HG03571 (cell line): Measurements from ENCODE around the gene PEX16.

ENCODE experiments used
- ATAC-seq: cut with Tn5 transposase; IDR thresholded peaks from one replicate; pipeline ENCODE4 v1.9.1; 2021; ENCODE audit not compliant: unreplicated experiment

PEX16 gene

DNA sequence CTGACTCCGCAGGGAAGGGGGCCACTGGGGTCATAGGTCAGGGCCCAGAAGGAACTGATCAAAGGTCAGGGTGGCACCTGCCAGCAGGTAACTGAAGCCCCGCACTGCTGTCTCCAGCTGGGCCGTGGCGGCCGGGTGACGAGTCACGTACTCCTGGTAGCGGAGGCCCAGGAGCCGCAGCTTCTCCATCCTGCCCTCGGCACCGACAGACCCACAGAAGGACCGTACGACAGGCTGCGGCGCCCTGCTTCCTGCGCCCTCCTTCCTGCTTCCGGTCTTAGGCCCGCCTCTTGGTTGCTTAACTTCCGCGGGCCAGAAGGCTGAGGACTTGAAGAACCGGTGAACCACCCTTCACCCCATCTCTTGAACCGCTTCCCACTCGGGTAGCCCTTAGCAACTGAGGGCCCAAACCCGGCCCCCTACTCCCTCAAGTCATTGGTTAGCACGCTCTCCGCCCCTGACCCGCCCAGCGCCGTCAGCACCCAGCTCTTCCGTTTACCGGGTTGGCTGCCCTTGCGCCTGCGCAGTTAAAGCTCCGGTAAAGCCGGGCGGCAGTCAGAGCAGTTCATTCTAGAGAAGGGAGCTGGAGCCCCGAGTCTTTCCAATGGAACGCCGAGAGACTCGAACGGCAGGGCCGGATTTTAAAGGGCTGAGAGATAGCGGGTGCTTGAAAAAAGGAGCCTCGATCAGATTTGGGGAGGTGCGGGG, at the start of gene PEX16:
Gene PEX16 (minus strand): TSS at position 255 of the 708 bp plus-strand sequence. CDS start 66 bp downstream, at position 189.
- peak; percentile 85 for ATAC-seq

DNA sequence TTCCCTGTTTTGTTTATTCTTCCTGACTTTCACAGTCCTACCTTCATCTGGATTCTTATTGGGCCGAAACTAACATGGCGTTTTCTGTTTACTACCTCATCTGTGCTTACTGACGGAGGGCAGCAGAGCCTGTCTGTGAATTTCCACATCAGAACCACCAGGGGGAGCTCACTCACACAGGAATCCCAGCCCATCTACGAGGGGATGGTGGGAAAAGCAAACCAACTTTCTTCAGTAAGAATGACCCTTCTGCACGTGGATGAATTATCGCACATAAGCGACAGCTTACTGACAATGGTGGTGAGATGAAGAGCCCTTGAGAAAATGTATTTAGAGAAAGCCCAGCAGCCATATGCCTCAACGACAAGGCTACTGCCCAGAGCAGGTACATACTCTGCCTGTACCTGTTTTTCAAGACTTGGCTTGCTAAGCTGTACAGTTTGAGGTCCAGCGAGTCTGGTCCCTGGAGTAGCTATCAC, 47.3 kb upstream of the PEX16 start:
- no peak for ATAC-seq

DNA sequence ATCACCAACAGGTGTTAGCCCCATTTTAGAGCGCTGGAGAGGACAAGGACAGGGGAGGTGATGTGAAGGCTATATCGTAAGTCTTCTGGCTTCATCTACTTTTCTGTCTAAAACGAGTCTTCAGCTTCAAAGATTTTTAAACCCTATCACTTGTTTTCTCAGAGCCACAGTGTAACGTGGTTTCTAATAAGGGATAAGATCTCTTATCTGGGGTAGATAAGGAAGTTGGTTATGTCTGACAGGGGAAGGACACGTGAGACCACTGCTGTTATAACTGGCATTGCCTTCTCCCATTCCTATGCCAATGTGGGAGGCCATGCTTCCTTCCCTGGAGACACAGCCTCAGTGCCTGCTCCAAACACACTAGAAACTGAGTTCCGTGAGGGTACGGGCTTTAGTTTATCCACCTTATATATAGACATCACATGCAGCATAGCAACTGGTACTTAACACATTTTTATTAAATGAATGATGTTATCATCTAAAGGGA, 44.1 kb upstream of the PEX16 start:
- ATAC-seq = no peak

DNA sequence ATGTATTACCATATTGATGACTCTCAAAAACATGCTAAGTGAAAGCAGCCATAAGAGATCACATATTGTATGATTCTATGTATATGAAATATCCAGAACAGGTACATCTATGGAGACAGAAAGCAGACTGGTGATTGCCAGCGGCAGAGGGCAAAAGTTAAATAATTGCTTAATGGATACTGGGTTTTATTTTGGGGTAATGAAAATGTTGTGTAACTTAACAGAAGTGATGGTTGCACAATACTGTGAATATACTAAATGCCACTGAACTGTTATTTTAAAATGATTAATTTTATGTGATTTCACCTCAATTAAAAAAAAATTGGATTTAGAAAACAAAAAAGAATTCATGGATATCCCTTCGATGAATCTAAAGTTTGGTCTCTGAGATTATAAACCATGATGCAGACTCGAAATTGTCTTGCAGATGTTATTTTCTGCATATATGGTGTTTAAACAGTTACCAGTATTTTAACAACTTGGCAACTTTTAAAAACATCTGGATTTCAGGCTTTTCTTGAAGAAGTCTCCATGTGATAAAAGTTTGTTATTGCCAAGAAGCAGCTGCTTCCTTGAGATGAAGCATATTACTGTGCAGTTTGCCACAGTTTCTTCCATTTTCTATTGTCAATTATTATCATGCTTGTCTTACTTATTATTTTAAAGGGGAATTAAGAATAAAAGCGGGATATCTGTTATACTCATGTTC, 42.9 kb upstream of the PEX16 start:
- no peak for ATAC-seq

DNA sequence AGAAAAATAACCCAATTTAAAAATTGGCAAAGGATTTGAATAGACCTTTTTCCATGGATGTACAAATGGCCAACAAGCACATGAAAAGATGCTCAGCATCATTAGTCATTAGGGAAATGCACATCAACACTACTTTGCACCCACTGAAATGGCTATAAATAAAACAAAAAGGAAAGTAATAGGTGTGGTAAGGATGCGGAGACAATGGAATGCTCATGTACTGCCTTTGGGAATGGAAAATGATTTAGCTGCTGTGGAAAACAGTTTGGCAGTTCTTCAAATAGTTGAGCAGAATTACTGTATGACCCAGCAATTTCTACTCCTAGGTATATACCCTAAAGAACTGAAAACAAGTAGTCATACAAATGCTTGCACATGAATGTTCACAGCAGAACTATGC, 42.2 kb upstream of the PEX16 start:
- ATAC-seq = no peak

DNA sequence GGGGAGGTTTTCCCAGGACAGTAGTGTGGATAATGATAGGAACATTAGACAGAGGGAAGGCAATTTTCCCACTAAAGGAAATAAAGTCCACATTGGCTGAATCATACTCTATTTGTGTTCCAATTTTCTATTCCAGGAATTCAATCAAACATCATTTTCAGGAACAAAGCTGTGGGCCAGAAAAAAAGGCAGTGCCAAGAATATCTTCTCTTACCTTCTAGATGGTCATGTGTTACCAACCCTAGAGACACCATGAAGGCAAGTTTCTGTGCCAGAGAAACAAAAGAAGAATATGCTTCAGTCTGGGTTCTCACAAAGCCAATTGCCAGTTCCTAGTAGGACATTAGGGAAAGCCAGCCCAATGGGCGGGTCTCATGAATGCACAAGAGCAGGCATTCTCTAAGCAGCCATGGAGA, 32.3 kb upstream of the PEX16 start:
- no peak for ATAC-seq

DNA sequence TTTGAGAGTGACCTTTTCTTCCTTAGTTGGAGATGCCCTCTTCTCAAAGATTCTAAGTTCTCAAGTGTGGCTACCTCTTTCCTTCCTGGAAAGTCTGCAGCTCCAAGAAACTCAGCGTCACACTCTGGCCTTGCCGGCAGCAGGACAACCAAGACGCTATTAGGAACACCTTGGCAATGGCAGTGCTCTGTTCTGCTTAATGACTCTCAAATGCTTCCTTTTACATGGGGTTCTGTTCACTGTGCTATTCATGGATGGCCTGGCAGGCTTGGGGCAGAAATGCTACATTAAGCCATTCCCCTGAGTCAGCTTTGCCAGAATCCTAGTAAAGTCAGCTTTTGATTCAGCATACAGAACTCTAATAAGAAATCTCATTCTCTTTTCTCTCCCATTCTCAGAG, 30.7 kb upstream of the PEX16 start:
- ATAC-seq = no peak

DNA sequence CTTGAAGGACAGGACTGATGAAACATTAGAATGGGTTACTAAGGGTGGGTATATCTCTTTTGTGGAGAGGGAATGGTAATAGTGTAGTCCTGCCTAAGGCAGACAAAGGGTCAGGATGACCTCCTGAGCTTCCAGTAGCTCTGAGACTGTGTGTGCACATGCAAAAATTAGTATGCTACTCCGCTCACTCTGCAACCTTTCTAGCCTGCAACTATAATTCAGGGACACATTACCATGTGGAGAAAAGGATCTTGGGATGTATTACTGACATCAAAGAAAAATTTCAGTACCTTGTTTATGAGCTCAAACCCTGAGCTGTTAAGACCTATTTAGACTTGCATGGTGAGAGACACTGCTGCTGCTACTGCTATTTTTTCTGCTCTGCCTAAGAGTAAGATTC, 30.2 kb upstream of the PEX16 start:
- no peak for ATAC-seq

DNA sequence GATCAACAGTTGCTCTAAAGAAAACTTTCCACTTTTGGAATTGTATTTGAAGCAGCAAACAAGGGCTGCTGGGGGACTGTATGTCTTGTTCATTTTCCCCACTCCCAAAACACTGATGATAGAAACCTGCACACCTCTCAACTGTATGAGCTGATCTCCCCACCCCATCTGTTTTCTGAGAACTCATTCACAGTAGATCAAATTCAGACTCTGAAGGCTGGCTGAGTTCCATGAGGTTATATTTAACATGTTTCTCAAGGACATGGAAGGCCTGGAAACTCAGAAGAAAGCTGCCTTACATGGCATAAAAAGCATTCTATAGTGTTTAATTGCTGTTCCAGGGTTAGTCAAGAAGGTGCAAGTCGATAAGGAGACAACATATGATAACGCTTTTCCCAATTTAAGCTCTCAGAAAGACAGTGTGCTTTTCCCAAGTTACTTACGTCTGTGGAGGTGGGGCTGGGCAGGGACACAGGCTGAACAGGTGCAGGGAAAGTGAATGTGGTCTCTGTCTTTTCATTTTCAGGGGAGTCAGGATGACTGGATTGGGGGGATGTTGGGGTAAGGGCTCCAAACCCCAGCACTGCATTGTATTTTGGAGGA, 27.8 kb upstream of the PEX16 start:
- ATAC-seq = no peak

DNA sequence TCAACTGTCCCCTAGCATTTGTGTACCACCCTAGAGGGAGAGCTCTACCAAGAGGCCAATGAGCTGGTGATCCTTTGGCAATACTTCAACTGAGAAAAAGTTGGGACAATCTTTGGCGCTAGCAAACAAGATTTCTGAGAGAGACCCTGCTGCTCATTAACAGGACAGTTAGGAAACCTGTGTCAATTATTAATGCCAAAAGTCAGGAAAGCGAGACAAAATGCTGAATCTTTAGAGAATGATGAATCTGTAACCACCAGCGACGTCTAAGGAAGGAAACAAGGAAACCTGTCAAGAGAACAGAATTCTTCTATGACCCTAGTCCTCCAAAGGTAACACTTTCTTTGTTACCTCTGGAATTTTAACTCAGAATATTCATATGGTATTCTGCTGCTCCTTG, 24.7 kb upstream of the PEX16 start:
- no peak for ATAC-seq

DNA sequence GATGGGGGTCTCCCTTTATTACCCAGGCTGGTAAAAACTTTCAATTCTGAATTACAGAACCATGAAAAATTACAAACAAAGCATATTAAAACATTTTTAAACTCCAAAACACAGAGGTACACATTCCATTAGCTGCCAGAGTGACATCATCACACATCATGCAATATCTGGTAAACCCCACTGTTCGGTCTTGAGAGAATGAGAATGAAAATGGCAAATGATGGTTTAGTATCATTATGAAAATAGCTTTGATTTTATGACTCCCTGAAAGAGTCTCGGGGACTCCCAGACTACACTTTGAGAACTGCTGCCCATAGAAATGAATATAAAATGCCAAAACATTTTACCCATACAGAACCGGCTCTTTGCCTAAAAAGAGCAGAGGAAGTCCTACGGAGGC, 23.6 kb upstream of the PEX16 start:
- no peak for ATAC-seq

DNA sequence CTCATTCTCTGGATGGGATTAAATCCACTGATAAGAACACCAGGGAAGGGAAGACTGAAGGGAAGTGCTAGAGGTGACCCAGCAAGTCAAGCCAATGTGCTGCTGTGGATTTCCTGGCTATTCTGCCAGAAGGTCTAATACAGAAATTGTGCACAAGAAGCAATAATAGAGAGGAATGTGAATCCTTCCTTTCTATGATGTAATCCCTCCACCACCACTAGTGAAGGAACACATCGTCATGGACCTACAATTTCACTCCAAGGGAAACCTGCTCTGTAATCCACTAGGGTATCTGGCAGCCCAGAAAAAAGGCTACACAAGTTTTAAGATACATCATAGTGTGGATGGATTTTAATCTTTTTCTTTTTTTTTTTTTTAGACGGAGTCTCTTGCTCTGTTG, 22.2 kb upstream of the PEX16 start:
- ATAC-seq = no peak

DNA sequence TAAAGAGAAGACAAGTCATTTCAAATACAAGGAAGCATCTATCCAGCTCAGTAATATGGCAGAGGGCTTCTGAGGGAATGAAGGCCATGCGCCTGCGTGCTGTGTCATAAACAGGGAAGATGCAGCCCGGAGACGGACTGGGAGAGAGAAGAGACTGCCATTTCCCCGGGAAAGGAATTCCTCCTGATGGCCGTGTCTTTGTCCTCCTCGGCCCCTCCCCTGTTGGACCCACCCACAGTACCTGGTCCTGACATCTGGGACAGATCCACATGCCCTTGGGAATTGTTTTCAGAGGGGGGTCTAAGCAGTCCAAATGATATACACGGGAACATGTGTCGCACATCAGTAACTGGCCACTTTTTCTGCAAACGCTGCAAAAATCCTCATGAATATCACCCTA, 20.2 kb upstream of the PEX16 start:
- no peak for ATAC-seq

DNA sequence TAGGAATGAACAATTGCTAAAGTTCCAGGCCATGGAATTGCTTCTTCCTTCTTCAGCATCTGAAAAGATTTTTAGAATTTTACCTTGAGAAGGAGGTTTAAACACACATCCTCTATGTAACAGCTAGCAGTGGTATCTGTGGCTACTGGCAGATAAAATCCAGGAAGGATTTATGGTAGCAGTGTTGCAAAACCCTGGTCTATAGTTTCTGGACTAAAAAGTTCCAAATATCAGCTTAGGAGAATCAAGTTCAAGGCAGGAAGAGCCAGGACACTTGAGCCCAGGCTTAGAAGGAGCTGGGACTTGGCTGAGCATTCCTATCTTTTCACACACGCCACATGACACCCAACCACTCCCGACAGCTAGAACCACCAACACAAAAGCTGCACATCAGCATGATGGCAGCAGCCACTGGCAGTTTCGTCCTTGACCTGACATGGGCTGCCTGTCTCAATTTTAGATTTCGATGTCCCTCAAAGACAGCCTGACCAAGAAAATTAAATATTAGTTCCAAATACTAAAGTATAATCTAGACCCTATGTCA, 18.9 kb upstream of the PEX16 start:
- no peak for ATAC-seq

DNA sequence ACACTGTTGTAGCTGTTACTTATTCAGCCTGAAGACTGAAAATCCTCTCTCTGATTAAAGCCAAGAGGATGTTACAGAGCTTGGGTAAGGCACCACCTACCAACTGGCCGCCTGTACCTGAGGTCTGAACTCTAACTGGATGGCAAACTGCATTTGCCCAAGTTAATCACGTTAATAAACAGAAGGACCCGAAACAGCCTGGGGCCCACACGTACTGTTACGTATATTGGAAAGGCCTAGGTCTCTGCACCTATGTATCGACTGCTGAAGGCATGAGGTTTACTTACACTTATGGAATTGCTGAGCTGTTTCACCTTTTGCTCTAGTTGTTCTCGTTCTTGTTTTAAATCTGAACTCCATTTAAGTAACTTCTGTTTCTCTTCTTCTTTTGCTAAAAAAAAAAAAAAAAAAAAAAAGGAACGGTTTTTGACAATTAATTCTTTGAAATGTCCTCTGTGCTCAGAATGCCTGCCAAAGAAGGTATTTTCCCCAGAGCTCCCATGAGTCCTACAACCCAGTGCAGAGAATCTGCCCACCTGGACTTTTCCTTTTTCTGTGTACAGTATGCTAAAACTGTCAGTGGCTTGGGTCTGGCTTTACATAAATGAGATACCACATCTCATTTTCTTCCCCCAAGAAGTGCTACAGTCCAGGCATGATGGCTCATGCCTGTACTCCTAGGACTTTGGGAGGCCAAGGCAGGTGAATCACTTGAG, 17.8 kb upstream of the PEX16 start:
- ATAC-seq = no peak

DNA sequence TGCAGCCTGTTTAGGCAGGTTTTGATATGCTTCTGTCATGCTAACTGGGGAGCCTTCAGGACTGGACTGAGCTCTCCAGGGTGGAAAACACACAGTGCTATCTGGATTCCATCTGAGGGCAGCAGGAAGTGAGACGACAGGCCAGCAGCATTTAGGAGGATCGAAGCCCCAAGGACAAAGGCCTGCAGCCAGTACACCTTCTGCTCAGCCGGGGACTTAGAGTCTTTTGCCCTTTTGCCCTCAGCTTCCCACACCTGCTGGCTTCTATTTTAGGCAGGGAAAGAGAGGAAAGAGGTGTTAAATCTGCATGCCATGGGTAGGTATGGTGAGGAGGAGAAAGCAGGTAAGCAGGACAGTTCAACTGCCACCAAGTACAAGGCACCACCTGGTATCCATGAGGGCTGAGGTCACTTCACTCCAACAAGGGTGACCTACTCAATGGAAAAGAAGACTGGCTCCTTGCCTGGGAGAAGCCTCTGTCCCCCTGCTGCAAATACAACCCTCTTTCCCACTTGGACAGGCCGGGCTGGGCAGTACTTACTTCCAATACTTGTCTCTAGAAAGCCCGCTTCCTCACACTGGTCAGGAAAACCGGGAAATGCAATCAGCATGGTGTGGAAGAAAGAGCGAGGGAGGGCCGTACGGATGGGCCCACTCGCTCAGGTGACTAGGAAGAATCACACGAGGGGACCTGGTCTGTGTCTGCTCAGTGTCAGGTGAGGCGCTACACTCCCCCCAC, 17.1 kb upstream of the PEX16 start:
- ATAC-seq = no peak

DNA sequence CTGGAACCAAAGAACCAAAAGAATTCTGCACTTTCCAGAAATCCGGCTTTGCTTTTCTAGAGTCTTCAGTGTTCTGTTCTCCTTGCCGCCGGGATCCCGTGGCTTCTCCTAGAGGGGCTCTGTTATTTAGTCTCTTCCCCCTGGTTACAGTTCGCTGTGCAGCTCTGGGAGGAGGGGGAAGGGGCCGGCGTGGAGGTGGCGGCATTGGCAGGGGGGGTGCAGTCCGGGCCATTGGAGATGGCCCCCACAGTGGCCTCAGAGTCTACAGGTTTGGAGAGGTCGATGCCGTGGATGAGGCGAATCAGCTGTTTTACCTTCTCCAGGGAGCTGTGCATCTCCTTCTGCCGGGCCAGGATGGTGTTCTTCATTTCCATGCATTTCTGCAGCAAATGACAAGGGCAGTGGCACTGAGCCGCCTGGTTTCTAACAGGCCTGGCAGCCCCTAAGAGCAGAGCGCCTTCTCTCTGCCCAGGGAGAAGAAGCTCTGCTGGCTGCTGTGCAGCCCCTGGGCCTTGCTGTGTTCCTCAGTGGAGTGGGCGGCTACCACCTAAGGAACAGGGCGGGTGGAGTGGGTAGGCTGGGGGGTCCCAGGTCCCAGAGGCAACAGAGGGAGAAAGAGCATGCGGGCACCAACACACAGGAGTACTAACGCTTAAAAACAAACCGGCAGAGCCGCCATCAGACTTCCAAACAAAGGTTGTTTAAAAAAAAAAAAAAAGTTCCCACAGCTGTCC, 16.3 kb upstream of the PEX16 start:
- ATAC-seq = no peak

DNA sequence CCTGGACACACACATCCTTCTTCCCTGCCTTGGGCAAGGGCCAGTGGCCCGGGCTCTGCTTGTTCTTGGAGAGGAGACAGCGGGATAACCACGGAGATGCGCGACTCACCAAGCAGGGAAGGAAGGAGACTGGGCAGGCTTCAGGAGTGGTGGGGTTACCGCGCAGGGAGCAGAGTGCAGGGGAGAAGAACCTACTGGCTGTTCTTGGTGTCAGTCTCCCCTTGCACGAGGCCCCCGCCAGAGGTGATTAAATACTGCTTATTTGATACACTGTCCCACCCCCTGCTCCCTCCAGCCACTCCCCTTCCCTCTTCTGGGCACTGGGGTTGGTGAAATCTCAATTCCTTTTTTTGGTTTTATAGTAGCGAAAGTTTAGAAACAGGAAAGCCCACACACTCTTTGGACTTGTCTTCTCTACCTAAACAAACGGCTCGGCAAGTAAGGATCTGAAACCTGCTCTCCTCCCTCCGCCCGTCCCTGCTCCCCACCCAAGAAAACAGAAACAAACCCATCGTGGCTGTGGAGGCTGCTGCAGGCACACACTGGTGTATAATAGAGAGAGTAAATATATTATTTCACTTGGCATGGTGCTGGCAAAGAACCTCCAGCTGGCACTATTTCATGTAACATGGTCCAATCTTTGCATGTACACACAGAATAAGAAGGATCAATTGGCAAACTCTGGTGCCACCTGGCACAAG, 15.6 kb upstream of the PEX16 start:
- no peak for ATAC-seq

DNA sequence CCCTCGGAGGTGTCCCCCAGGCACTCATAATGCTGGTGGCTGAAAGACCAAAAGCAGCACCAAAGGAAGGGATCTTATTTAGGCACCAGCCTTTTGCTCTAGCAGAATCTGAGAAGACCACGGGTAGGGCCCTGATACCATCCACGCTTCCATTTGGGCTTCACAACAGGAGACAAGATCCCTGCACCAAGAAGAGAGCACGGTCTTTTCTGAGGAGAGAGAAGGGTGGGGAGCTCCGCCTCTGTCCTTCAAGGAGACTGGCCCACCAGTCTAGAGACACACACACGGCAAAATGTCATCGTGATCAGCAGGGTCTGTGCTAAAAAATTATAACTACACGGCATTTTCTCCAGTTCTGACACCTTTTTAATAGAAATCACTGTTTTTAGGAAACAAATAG, 14.5 kb upstream of the PEX16 start:
- no peak for ATAC-seq
